K562 (cell line): Measurements from ENCODE around the gene TGM1. TPM values are rescaled to one million over a fixed set of nuclear protein-coding genes. Genes with fewer than 3 reads are reported as not detected.

Experiments
- ATAC-seq: fragments of 200-7000 bp; cut with Tn5 transposase; 3 replicates; pipeline ENCODE4 v1.9.1; 2020; ENCODE audit warnings: moderate library complexity
- BruUV-seq: library from RNA; stranded (reverse); fragments of 400-500 nt; replicated peaks from 2 replicates; lab custom pipeline; 2021; lab: Mats Ljungman, UMichigan
- CTCF ChIA-PET: fragments of 300-600 bp; formaldehyde crosslinking; extraction: SDS; loops from one replicate; lab custom pipeline; 2021; ENCODE audit warnings: low intra/inter-chr PET ratio; lab: Yijun Ruan, JAX
- POLR2A ChIA-PET: fragments of 300-600, 350-650 bp; sonication (Branson Sonifier 250); formaldehyde crosslinking; extraction: SDS; loops from one replicate; lab custom pipeline; 2021; ENCODE audit warnings: antibody characterized with exemption, inconsistent platforms; lab: Yijun Ruan, JAX
- DNase-seq, 4 experiments: peaks; one replicate each; pipeline versions ENCODE4 v3.0.0 to v3.0.0-alpha.2; 2011 to 2018; ENCODE audit warnings: low spot score in 3 of 4, mixed read lengths in 3 of 4; ENCODE audit errors: extremely low read depth in 1 of 4
- FAIRE-seq: peaks from 2 replicates; lab custom pipeline; 2011; peaks lifted over from hg19 to GRCh38; lab: Jason Lieb, UNC
- H2AFZ ChIP-seq: 2 replicates; pipeline ENCODE4 v1.6.0; 2011; ENCODE audit warnings: low read depth, low read length, control low read depth, inconsistent platforms
- H3K27ac ChIP-seq: fragments of 200-600 bp; 3 replicates; pipeline ENCODE4 v1.8.0; 2011; ENCODE audit warnings: low read depth, mild to moderate bottlenecking, control low read depth, inconsistent platforms, low read length, moderate library complexity, mixed read lengths; ENCODE audit errors: extremely low read depth
- H3K27me3 ChIP-seq, 2 experiments: fragments of 300-600 bp in 1 of 2; 2 replicates in 1 of 2; 3 replicates in 1 of 2; pipeline versions ENCODE4 v1.6.0 to v1.8.0; 2011; ENCODE audit warnings: inconsistent platforms in 2 of 2, low read length in 2 of 2, mild to moderate bottlenecking in 1 of 2, mixed read lengths in 1 of 2, moderate library complexity in 1 of 2; ENCODE audit not compliant: control insufficient read depth in 2 of 2, insufficient read depth in 2 of 2
- H3K36me3 ChIP-seq: fragments of 300-600 bp; 3 replicates; pipeline ENCODE4 v1.8.0; 2011; ENCODE audit warnings: mild to moderate bottlenecking, low read length, inconsistent platforms; ENCODE audit not compliant: control insufficient read depth, insufficient read depth
- H3K4me1 ChIP-seq, 2 experiments: fragments of 200-600 bp in 1 of 2; replicated peaks in 1 of 2; 2 replicates in 1 of 2; 3 replicates in 1 of 2; pipeline versions ENCODE4 v1.5.1 to v1.8.0; 2011; ENCODE audit warnings: inconsistent platforms in 2 of 2, low read length in 2 of 2, mild to moderate bottlenecking in 1 of 2, mixed read lengths in 1 of 2, moderate library complexity in 1 of 2; ENCODE audit not compliant: control insufficient read depth in 2 of 2, insufficient read depth in 2 of 2
- H3K4me2 ChIP-seq: 2 replicates; pipeline ENCODE4 v1.6.1; 2011; ENCODE audit warnings: low read length, control low read depth, inconsistent platforms, mixed read lengths; ENCODE audit not compliant: insufficient read depth
- H3K4me3 ChIP-seq: fragments of 200-600 bp; sonication (generic), shearing (Covaris generic); 2 replicates; pipeline ENCODE4 v1.5.1; 2016; ENCODE audit warnings: control low read depth, inconsistent platforms
- H3K79me2 ChIP-seq: fragments of 200-600 bp; 3 replicates; pipeline ENCODE4 v1.8.0; 2011; ENCODE audit warnings: low read length, inconsistent platforms; ENCODE audit not compliant: control insufficient read depth, insufficient read depth
- H3K9ac ChIP-seq, 2 experiments: 2 replicates each; pipeline versions ENCODE4 v1.6.0 to v1.6.1; 2011; ENCODE audit warnings: low read depth in 2 of 2, low read length in 2 of 2, control low read depth in 1 of 2, inconsistent platforms in 1 of 2, mild to moderate bottlenecking in 1 of 2, mixed read lengths in 1 of 2; ENCODE audit not compliant: insufficient read depth in 1 of 2
- H3K9me1 ChIP-seq: one replicate; pipeline ENCODE4 v1.6.0; 2011; ENCODE audit warnings: inconsistent platforms, mild to moderate bottlenecking, low read length, moderate library complexity; ENCODE audit not compliant: control insufficient read depth, insufficient read depth
- H3K9me3 ChIP-seq: replicated peaks from 2 replicates; pipeline ENCODE4 v1.5.1; 2011; ENCODE audit warnings: low read depth, low read length, inconsistent platforms; ENCODE audit not compliant: control insufficient read depth, insufficient read depth
- H4K20me1 ChIP-seq: replicated peaks from 2 replicates; pipeline ENCODE4 v1.6.1; 2011; ENCODE audit warnings: low read length, inconsistent platforms, mixed read lengths; ENCODE audit not compliant: control insufficient read depth, insufficient read depth
- BMI1 ChIP-seq: fragments of 150-350 bp; IDR thresholded peaks from 2 replicates; pipeline ENCODE4 v1.6.1; 2014; ENCODE audit warnings: low read length
- GABPB1 ChIP-seq: sonication (generic); formaldehyde crosslinking; IDR thresholded peaks from 2 replicates; pipeline ENCODE4 v1.8.0; 2022; ENCODE audit warnings: mild to moderate bottlenecking, missing genetic modification reagents
- HNRNPH1 ChIP-seq: fragments of 200-400 bp; formaldehyde crosslinking; optimal IDR thresholded peaks from 2 replicates; pipeline ENCODE3; 2017; ENCODE audit warnings: low read depth, mild to moderate bottlenecking, low read length, moderate library complexity
- ZFP36 ChIP-seq: fragments of 150-350 bp; IDR thresholded peaks from 2 replicates; pipeline ENCODE4 v1.6.1; 2018; ENCODE audit warnings: low read length, low read depth; ENCODE audit not compliant: partially characterized antibody
- ZNF175 ChIP-seq: fragments of 200-800 bp; sonication (Bioruptor generic); IDR thresholded peaks from 2 replicates; pipeline ENCODE4 v1.6.1; 2016; ENCODE audit warnings: low read depth, mild to moderate bottlenecking, missing genetic modification characterization, missing compliant biosample characterization
- WGBS: fragments of 100-300 bp; shearing (Covaris generic); methylation state at CpG from one replicate; pipeline ENCODE4 v1.1.6; 2016; ENCODE audit warnings: low coverage, mixed read lengths; ENCODE audit not compliant: insufficient coverage; ENCODE audit errors: missing lambda C conversion rate; 5-methylcytosine and 5-hydroxymethylcytosine counted together
- in situ Hi-C: fragments of 300-500 bp; cut with MboI; formaldehyde crosslinking; loops from 4 replicates; pipeline ENCODE4 v1.15.0; 2018; ENCODE audit warnings: inconsistent platforms, mixed read lengths
- intact Hi-C: fragments of 100-400 bp; cut with micrococcal nuclease; formaldehyde crosslinking; loops from 2 replicates; pipeline ENCODE4 v1.14.2; 2022
- polyA plus RNA-seq, 8 experiments: library from polyadenylated mRNA; depleted of rRNA in 4 of 8; stranded (reverse) in 5 of 8; unstranded in 3 of 8; fragments of >200 nt; fragmentation: Nextera tagmentation in 2 of 8; fragmentation: Illumina TruSeq in 1 of 8; extraction: Ambion mirVana in 2 of 8; extraction: Trizol in 1 of 8; gene quantifications; 2 replicates each; pipeline versions ENCODE4 v1.2.1 to v1.2.3, GENCODE V29; 2011 to 2014; ENCODE audit warnings: inconsistent platforms in 1 of 8, missing spikeins in 1 of 8
- total RNA-seq, 7 experiments: library from RNA; depleted of rRNA in 6 of 7; stranded (reverse); fragments of >200 nt in 6 of 7; fragmentation: Illumina TruSeq in 2 of 7; extraction: Trizol in 2 of 7; gene quantifications; 2 replicates each; pipeline versions ENCODE4 v1.2.1 to v1.2.3, GENCODE V29; 2011 to 2021; ENCODE audit warnings: low replicate concordance in 1 of 7

Gene TGM1
- total and polyA plus RNA-seq, 9 of the 15 experiments (the other 6 are each of a cell fraction or from before 2014, with no cell fraction given): 0.13 to 4.4 (median 0.88) TPM

- intact Hi-C loops: no loop called here
- POLR2A ChIA-PET: interaction anchor here (1.1 kb wide), 1 partner anchor 10 kb away, joined by 3 read pairs; the partner anchor contains the start of genes DHRS1 and NOP9
- TF ChIP-seq BMI1 (no peak), GABPB1 (no peak), ZFP36 (peak; percentile 17), HNRNPH1 (no peak), ZNF175 (CRISPR knock-in tag) (no peak)
- H2AFZ ChIP-seq: no peak within 1 kb of the TSS
- CTCF ChIA-PET: no interaction called here
- H3K9me3 ChIP-seq: no peaks in the 10 kb centered on the region
- no peaks in the 10 kb centered on the region for H3K79me2 ChIP-seq
- in situ Hi-C loops: no loop called here
- BruUV-seq: no TSS peak
- DNase-seq (no peak), ATAC-seq (no peak), FAIRE-seq (no peak)
- no peaks in the 10 kb centered on the region for H3K9me1 ChIP-seq
- WGBS: 84% methylated on average over 5 of the region's 5 CpGs
- no peak within 1 kb of the TSS for H3K4me2 ChIP-seq
- no peak within 1 kb of the TSS for H3K27ac ChIP-seq
- H3K4me1 ChIP-seq: peaks cover 4 to 6% of the 10 kb centered on the region in 2 experiments; a peak in 4 of 5 replicates
- 0 out of 4 replicates have a peak within 1 kb of the TSS, but pooled peaks of 1 of the 2 experiments have one; percentile 27 for H3K9ac ChIP-seq
- H3K4me3 ChIP-seq: no peak within 1 kb of the TSS
- H3K36me3 ChIP-seq: peaks cover 52% of the 10 kb centered on the region; the same call in 2 of the 3 replicates
- no peaks in the 10 kb centered on the region for H3K27me3 ChIP-seq
- H4K20me1 ChIP-seq: no peaks in the 10 kb centered on the region
Observed at GRCh38 chr14:24309538-24310264, 46.7 kb upstream of the TGM1 start, which contains the start of gene LTB4R2. Gene LTB4R2 (plus strand): TSS chr14:24310140. CDS start chr14:24310665, 525 bp downstream.
